Neutrophil (primary cell): ENCODE measurements around the gene KCNQ1.

Source experiments
- H3K27ac ChIP-seq: fragments of 200-600 bp; sonication (generic); 2 replicates; pipeline ENCODE4 v1.5.1; 2016; ENCODE audit warnings: mild to moderate bottlenecking, moderate library complexity
- H3K27me3 ChIP-seq: fragments of 200-600 bp; sonication (generic); 2 replicates; pipeline ENCODE4 v1.6.0; 2016; ENCODE audit warnings: mild to moderate bottlenecking
- H3K36me3 ChIP-seq: fragments of 200-600 bp; sonication (generic); 2 replicates; pipeline ENCODE4 v1.5.1; 2017
- H3K4me1 ChIP-seq, 2 experiments: fragments of 200-600 bp in 1 of 2; sonication (generic) in 1 of 2; 1 replicate in 1 of 2; 2 replicates in 1 of 2; pipeline versions ENCODE4 v1.5.1 to v1.6.1; 2013 to 2016; ENCODE audit warnings: low read depth in 1 of 2, low read length in 1 of 2, mild to moderate bottlenecking in 1 of 2, moderate library complexity in 1 of 2; ENCODE audit not compliant: control insufficient read depth in 1 of 2, insufficient read depth in 1 of 2
- H3K4me3 ChIP-seq, 2 experiments: fragments of 200-600 bp in 1 of 2; sonication (generic) in 1 of 2; 1 replicate in 1 of 2; 2 replicates in 1 of 2; pipeline ENCODE4 v1.5.1; 2013 to 2016; ENCODE audit warnings: low read depth in 1 of 2, low read length in 1 of 2, mild to moderate bottlenecking in 1 of 2, moderate library complexity in 1 of 2
- H3K9me3 ChIP-seq: fragments of 200-600 bp; sonication (generic); 2 replicates; pipeline ENCODE4 v1.5.1; 2016
- TF ChIP-seq, protein P1 (sequence below): fragments of 200-600 bp; sonication (generic); IDR thresholded peaks from 2 replicates; pipeline ENCODE4 v1.5.1; 2016; ENCODE audit warnings: antibody characterized with exemption

Gene KCNQ1

DNA sequence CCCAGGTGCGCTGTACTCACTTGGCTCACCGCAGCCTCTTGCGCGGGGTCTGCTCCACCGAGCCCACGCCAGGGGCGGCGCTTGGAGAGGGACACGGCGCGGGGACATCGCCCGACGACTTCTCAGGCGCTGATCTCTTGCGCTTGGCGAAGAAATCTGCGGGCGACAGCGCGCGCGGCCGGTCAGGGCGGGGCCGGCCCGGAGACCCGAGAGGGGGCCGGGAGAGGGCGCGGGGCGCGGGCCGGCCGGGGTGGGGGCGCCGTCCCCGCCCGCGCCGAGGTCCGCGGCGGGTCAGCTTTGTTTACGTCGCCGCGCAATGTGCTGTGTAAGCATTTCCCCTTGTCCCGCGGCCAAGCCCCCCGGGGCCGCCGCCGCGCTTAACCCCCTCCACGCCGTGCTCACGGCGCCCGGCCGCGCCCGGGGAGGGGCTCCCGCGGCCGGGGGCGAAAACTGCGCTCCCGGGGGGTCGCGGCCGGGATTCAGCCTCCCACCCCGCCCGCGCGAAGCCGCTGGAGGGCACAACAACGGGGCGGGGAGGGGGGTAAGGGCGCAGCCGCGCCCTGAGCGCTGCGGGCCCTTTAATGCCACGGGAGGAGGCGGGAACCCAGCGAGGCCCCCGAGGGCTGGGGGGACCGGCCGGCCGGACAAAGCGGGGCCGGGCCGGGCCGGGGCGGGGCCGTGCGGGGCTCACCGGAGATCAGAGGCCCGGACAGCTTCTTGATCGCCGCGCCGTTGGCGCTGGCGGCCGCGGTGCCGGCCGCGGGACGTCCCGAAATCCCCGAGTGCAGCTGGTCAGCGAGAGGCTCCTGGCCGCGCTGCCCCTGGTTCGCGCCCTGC, 439.4 kb downstream of the KCNQ1 start:
- Histone ChIP-seq H3K27me3 (peaks cover 93% of the 10 kb centered on the region), H3K4me1 (peaks cover 21 to 31% of the 10 kb centered on the region in 2 experiments), H3K9me3 (no peaks in the 10 kb centered on the region), H3K4me3 (peak overlapping the region; percentile 53 to 70), H3K36me3 (no peaks in the 10 kb centered on the region), H3K27ac (no peak overlapping the region)
- TF ChIP-seq, protein P1, sequence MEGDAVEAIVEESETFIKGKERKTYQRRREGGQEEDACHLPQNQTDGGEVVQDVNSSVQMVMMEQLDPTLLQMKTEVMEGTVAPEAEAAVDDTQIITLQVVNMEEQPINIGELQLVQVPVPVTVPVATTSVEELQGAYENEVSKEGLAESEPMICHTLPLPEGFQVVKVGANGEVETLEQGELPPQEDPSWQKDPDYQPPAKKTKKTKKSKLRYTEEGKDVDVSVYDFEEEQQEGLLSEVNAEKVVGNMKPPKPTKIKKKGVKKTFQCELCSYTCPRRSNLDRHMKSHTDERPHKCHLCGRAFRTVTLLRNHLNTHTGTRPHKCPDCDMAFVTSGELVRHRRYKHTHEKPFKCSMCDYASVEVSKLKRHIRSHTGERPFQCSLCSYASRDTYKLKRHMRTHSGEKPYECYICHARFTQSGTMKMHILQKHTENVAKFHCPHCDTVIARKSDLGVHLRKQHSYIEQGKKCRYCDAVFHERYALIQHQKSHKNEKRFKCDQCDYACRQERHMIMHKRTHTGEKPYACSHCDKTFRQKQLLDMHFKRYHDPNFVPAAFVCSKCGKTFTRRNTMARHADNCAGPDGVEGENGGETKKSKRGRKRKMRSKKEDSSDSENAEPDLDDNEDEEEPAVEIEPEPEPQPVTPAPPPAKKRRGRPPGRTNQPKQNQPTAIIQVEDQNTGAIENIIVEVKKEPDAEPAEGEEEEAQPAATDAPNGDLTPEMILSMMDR = no peak

DNA sequence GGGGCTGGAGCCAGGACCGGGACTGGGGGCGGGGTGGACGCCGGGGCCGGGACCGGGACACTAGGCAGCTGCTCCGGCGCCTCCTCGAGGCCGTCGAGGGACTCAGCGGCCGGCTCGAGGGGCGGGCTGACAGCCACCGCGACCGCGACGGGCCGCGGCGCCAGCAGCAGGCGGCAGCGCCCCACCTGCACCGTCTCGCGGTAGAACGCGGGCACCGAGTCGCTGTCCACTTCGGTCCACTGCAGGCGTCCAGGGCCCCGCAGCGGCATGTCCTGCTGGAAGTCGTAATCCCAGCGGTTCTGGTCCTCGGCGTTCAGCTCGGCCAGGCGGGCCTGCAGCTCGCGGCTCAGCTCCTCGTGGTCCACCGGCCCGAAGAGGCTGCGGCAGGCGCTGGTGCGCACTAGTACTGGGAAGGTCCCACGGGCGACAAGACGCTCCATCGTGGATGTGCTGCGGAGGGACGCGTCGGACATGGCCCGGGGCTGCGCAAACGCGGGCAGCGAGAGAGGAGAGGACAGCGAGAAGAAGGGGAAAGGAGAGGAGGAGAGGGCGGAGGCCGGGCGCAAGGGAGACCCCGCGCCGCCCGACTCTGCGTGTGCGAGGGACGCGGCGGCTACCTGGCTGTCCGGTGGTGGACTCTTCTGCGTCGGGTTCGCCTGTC, 440.3 kb downstream of the KCNQ1 start:
- no peaks in the 10 kb centered on the region for H3K9me3 ChIP-seq
- peak overlapping the region; percentile 57 for H3K27ac ChIP-seq
- peaks cover 88% of the 10 kb centered on the region for H3K27me3 ChIP-seq
- TF ChIP-seq, protein P1 = no peak
- peaks cover 21 to 31% of the 10 kb centered on the region in 2 experiments for H3K4me1 ChIP-seq
- H3K4me3 ChIP-seq = peak overlapping the region; percentile 87 to 96
- H3K36me3 ChIP-seq = no peaks in the 10 kb centered on the region

DNA sequence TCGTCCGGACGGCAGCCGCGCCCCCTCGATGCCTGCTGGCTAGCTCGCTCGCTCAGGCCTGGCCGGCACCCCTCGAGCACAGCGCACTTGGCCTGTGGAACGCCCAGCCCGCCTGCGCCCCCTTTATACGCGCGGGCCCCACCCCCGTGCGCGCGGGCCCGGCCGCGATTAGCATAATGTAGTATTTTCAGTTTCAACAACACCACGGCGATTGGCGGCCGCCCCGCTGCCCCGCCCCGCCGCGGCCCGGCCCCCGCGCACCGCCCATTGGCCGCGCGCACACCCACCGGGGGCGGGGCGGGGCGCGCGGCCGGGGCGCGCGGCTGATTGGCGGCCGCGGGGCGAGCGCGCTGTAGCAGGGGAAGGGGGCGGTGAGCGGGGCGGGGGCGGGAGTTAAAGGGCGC, 440.9 kb downstream of the KCNQ1 start, which contains the start of gene CDKN1C:
CDKN1C (minus strand) TSS at position 98 of the 404 bp plus-strand sequence. CDS start 319 bp downstream, outside the sequence.
- Histone ChIP-seq H3K36me3 (no peaks in the 10 kb centered on the region), H3K4me3 (peak within 1 kb of the TSS; percentile 87 to 96), H3K27ac (peak within 1 kb of the TSS; percentile 57), H3K9me3 (no peaks in the 10 kb centered on the region), H3K4me1 (peaks cover 21 to 31% of the 10 kb centered on the region in 2 experiments), H3K27me3 (peaks cover 88% of the 10 kb centered on the region)
- TF ChIP-seq, protein P1 = no peak

DNA sequence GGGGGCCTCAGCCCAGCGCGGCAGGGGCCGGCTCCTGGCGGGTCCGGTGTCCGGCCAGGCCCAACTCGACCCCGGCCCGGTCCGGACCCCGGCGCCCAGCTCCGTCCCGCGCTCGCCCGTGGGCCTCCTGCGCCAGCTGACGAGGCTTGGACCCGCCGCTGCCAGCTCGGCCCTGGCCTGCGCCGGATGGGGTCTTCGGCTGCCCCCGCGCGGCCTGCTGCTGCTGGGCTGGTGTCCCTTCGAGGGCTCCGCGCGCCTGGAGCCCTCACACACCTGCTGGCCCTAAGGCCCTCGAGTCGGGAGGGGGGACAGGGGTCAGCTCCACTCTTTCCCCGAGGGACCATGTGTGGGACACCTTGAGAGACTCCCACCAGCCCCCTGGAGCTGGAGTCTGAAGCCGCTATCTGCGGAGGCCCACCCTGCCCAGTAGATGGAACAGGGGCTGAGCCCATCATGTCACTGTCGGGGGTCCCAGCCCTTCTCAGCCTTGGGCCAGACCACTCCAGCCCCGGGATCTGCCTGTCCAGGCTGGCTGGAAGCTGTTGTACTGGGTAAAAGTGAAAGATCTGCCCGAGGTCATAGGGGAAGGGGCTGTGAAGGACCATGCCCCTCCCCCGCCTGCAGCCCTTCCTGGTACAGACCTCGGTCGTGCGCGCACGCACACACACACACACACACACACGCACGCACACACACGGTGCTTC, 441.5 kb downstream of the KCNQ1 start:
- peaks cover 88% of the 10 kb centered on the region for H3K27me3 ChIP-seq
- no peaks in the 10 kb centered on the region for H3K36me3 ChIP-seq
- peak overlapping the region; percentile 11 for H3K27ac ChIP-seq
- no peaks in the 10 kb centered on the region for H3K9me3 ChIP-seq
- H3K4me3 ChIP-seq = peak overlapping the region; percentile 50 to 96
- peaks cover 21 to 31% of the 10 kb centered on the region in 2 experiments for H3K4me1 ChIP-seq
- TF ChIP-seq, protein P1 = no peak

DNA sequence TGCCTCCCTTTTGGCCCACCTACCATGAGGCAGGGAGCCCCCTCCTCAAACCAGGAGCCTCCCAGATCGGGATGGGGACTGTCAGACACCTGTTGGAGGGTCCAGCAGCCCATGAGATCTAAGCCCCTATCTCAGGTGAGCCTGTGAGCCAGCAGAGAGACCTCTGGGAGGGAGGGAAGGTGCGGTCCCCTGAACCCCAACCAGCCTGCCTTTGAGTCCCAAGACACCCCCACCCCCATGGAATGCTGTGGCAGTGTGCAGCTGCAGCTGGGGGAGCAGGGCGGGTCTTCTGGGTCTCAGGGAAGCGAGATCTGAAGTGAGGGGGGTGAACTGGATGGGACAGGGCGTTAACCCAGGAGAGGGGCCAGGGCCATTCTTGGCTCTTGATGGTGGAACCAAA, 442.1 kb downstream of the KCNQ1 start:
- peaks cover 25 to 34% of the 10 kb centered on the region in 2 experiments for H3K4me1 ChIP-seq
- peaks cover 88% of the 10 kb centered on the region for H3K27me3 ChIP-seq
- H3K4me3 ChIP-seq = no peak overlapping the region
- H3K36me3 ChIP-seq = no peaks in the 10 kb centered on the region
- no peak overlapping the region for H3K27ac ChIP-seq
- H3K9me3 ChIP-seq = no peaks in the 10 kb centered on the region
- TF ChIP-seq, protein P1 = no peak
